HG03135 (cell line): ENCODE data around the gene EPM2AIP1.
"Not testable (repeated sequence)": the region's sequence is repeated elsewhere in the genome, so short reads cannot be mapped to it uniquely, and the experiment has no call there.

ENCODE experiments used
- ATAC-seq: cut with Tn5 transposase; IDR thresholded peaks from one replicate; pipeline ENCODE4 v1.9.1; 2021; ENCODE audit warnings: mild to moderate bottlenecking, moderate library complexity; ENCODE audit not compliant: unreplicated experiment

Gene EPM2AIP1

GRCh38 chr3:36993326-36994283, 674 bp upstream of the EPM2AIP1 start, which contains the start of gene MLH1:
TSS of gene MLH1 (plus strand) at chr3:36993518. CDS start at chr3:36993548, 30 bp downstream.
- ATAC-seq: peak; percentile 92

GRCh38 chr3:36991923-36992805, 767 bp downstream of the EPM2AIP1 start:
- ATAC-seq: no peak

- ATAC-seq: no peak
These were observed 1.8 kb downstream of the EPM2AIP1 start for GRCh38 chr3:36991147-36991546.

GRCh38 chr3:36989568-36989967, 3.4 kb downstream of the EPM2AIP1 start:
- ATAC-seq: no peak

- no peak for ATAC-seq
These were observed 3.9 kb downstream of the EPM2AIP1 start for GRCh38 chr3:36989005-36989404.

GRCh38 chr3:36988356-36988755, 4.6 kb downstream of the EPM2AIP1 start:
- no peak for ATAC-seq

GRCh38 chr3:36981006-36981405, 11.9 kb downstream of the EPM2AIP1 start:
- ATAC-seq: no peak

- ATAC-seq: no peak
These were observed 19.8 kb downstream of the EPM2AIP1 start for GRCh38 chr3:36973139-36973538.

- ATAC-seq: no peak
These were observed 20.8 kb downstream of the EPM2AIP1 start for GRCh38 chr3:36972163-36972562.

- peak; percentile 100 for ATAC-seq
These were observed 23.1 kb downstream of the EPM2AIP1 start for GRCh38 chr3:36969540-36970432.

- ATAC-seq: no peak
These were observed 23.8 kb downstream of the EPM2AIP1 start for GRCh38 chr3:36969085-36969484.

- ATAC-seq: no peak
These were observed 27.5 kb downstream of the EPM2AIP1 start for GRCh38 chr3:36965440-36965839.

- ATAC-seq: no peak
These were observed 28.1 kb downstream of the EPM2AIP1 start for GRCh38 chr3:36964817-36965216.

GRCh38 chr3:36964331-36964730, 28.6 kb downstream of the EPM2AIP1 start:
- ATAC-seq: no peak

GRCh38 chr3:36963008-36963407, 29.9 kb downstream of the EPM2AIP1 start:
- ATAC-seq: not testable (repeated sequence)

- ATAC-seq: no peak
These were observed 32.4 kb downstream of the EPM2AIP1 start for GRCh38 chr3:36960502-36960901.

- ATAC-seq: no peak
These were observed 33.1 kb downstream of the EPM2AIP1 start for GRCh38 chr3:36959821-36960220.

GRCh38 chr3:36957862-36958686, 34.9 kb downstream of the EPM2AIP1 start:
- peak; percentile 6 for ATAC-seq

GRCh38 chr3:36957063-36957462, 35.9 kb downstream of the EPM2AIP1 start:
- ATAC-seq: no peak

GRCh38 chr3:36956155-36956554, 36.8 kb downstream of the EPM2AIP1 start:
- no peak for ATAC-seq
